GM23338 (cell line): Measurements from ENCODE around the gene C7orf25. TPM values are rescaled to one million over a fixed set of nuclear protein-coding genes. Genes with fewer than 3 reads are reported as not detected.

Experiments used
- ATAC-seq: fragments of 200-7000 bp; cut with Tn5 transposase; 3 replicates; pipeline ENCODE4 v1.9.1; 2020
- DNase-seq: peaks from one replicate; pipeline ENCODE4 v3.0.0-alpha.2; 2015; ENCODE audit warnings: low spot score
- H2AFZ ChIP-seq: fragments of 200-600 bp; sonication (generic); 2 replicates; pipeline ENCODE4 v1.8.0; 2016; ENCODE audit warnings: antibody characterized with exemption, mild to moderate bottlenecking, moderate library complexity
- H3F3A ChIP-seq: fragments of 200-600 bp; sonication (generic); replicated peaks from 2 replicates; pipeline ENCODE4 v1.8.0; 2017; ENCODE audit warnings: antibody characterized with exemption, mixed run types, low read depth
- H3K27ac ChIP-seq: fragments of 200-600 bp; sonication (generic); 2 replicates; pipeline ENCODE4 v1.6.1; 2016; ENCODE audit warnings: low read depth
- H3K27me3 ChIP-seq: fragments of 200-600 bp; sonication (generic); 2 replicates; pipeline ENCODE4 v1.8.0; 2016; ENCODE audit warnings: mild to moderate bottlenecking, mixed run types, moderate library complexity; ENCODE audit not compliant: insufficient read depth
- H3K36me3 ChIP-seq: fragments of 200-600 bp; sonication (generic); 2 replicates; pipeline ENCODE4 v1.8.0; 2016; ENCODE audit warnings: mild to moderate bottlenecking; ENCODE audit not compliant: insufficient read depth
- H3K4me1 ChIP-seq: fragments of 200-600 bp; sonication (generic); 2 replicates; pipeline ENCODE4 v1.8.0; 2016; ENCODE audit warnings: mild to moderate bottlenecking, moderate library complexity; ENCODE audit not compliant: insufficient read depth
- H3K4me2 ChIP-seq: fragments of 200-600 bp; sonication (generic); 2 replicates; pipeline ENCODE4 v1.7.1; 2017; ENCODE audit warnings: mixed run types
- H3K4me3 ChIP-seq: fragments of 200-600 bp; sonication (generic); 2 replicates; pipeline ENCODE4 v1.6.1; 2016; ENCODE audit warnings: mixed run types
- H3K79me2 ChIP-seq: fragments of 200-600 bp; sonication (generic); replicated peaks from 2 replicates; pipeline ENCODE4 v1.8.0; 2017; ENCODE audit warnings: mild to moderate bottlenecking; ENCODE audit not compliant: insufficient read depth
- H3K9me2 ChIP-seq: fragments of 200-600 bp; sonication (generic); 2 replicates; pipeline ENCODE4 v1.8.0; 2017; ENCODE audit not compliant: insufficient read depth
- H4K20me1 ChIP-seq: fragments of 200-600 bp; sonication (generic); replicated peaks from 2 replicates; pipeline ENCODE4 v1.8.0; 2017; ENCODE audit warnings: mild to moderate bottlenecking; ENCODE audit not compliant: insufficient read depth
- H3K27ac Mint-ChIP-seq: 2 replicates; pipeline ENCODE4 v1.8.0; 2020; ENCODE audit warnings: inconsistent platforms, mild to moderate bottlenecking, moderate library complexity, mixed read lengths
- H3K27me3 Mint-ChIP-seq: 3 replicates; pipeline ENCODE4 v1.8.0; 2022; ENCODE audit warnings: low read depth, mild to moderate bottlenecking, moderate library complexity, mixed read lengths, inconsistent platforms; ENCODE audit not compliant: insufficient read depth, poor library complexity
- H3K36me3 Mint-ChIP-seq: 3 replicates; pipeline ENCODE4 v1.8.0; 2021; ENCODE audit warnings: low read depth, mild to moderate bottlenecking, inconsistent platforms, moderate library complexity, mixed read lengths
- H3K4me1 Mint-ChIP-seq: 3 replicates; pipeline ENCODE4 v1.8.0; 2020; ENCODE audit warnings: mild to moderate bottlenecking, inconsistent platforms, mixed read lengths
- H3K4me3 Mint-ChIP-seq: 3 replicates; pipeline ENCODE4 v1.8.0; 2021; ENCODE audit warnings: moderate library complexity, mild to moderate bottlenecking, inconsistent platforms, mixed read lengths
- H3K9me3 Mint-ChIP-seq: 3 replicates; pipeline ENCODE4 v1.8.0; 2020; ENCODE audit warnings: moderate library complexity, mild to moderate bottlenecking, inconsistent platforms, mixed read lengths
- CREB1 ChIP-seq: fragments of 250-450 bp; sonication (Bioruptor Pico); IDR thresholded peaks from 2 replicates; pipeline ENCODE4 v1.5.0; 2020; ENCODE audit warnings: low read depth, mild to moderate bottlenecking, moderate library complexity
- CTCF ChIP-seq, 2 experiments: fragments of 200-600 bp in 1 of 2; sonication (generic) in 1 of 2; conservative IDR thresholded peaks; 2 replicates each; pipeline versions ENCODE4 v1.5.1 to v1.6.1; 2016 to 2017; ENCODE audit warnings: antibody characterized with exemption in 2 of 2, low read depth in 2 of 2, mild to moderate bottlenecking in 2 of 2, moderate library complexity in 1 of 2
- EZH2 ChIP-seq: fragments of 200-600 bp; sonication (generic); IDR thresholded peaks from one replicate; pipeline ENCODE4 v1.8.0; 2017; ENCODE audit warnings: antibody characterized with exemption, mild to moderate bottlenecking, low read depth; ENCODE audit not compliant: unreplicated experiment
- EZH2phosphoT487 ChIP-seq: fragments of 200-600 bp; sonication (generic); IDR thresholded peaks from one replicate; pipeline ENCODE4 v1.8.1; 2018; ENCODE audit warnings: antibody characterized with exemption; ENCODE audit not compliant: unreplicated experiment
- JUNB ChIP-seq: IDR thresholded peaks from one replicate; pipeline ENCODE4 v1.6.1; 2016; ENCODE audit warnings: antibody characterized with exemption; ENCODE audit not compliant: unreplicated experiment
- NANOG ChIP-seq: IDR thresholded peaks from 2 replicates; pipeline ENCODE4 v1.6.1; 2016; ENCODE audit warnings: antibody characterized with exemption, borderline replicate concordance
- POLR2AphosphoS5 ChIP-seq: IDR thresholded peaks from 2 replicates; pipeline ENCODE4 v1.6.1; 2016; ENCODE audit warnings: antibody characterized with exemption, low read depth
- REST ChIP-seq: IDR thresholded peaks from one replicate; pipeline ENCODE4 v1.6.1; 2018; ENCODE audit warnings: antibody characterized with exemption; ENCODE audit not compliant: unreplicated experiment
- STAT1 ChIP-seq: IDR thresholded peaks from one replicate; pipeline ENCODE4 v1.6.1; 2016; ENCODE audit warnings: antibody characterized with exemption; ENCODE audit not compliant: unreplicated experiment
- ZNF114 ChIP-seq: fragments of 250-450 bp; sonication (Bioruptor Pico); IDR thresholded peaks from 2 replicates; pipeline ENCODE4 v1.5.0; 2020; ENCODE audit warnings: mild to moderate bottlenecking, moderate library complexity
- ZNF331 ChIP-seq: fragments of 250-450 bp; sonication (Bioruptor Pico); IDR thresholded peaks from 2 replicates; pipeline ENCODE4 v1.5.0; 2020; ENCODE audit warnings: low read depth, mild to moderate bottlenecking, moderate library complexity
- polyA plus RNA-seq: library from polyadenylated mRNA; unstranded; fragments of >200 nt; fragmentation: Nextera tagmentation; extraction: Ambion mirVana; gene quantifications from 2 replicates; pipeline ENCODE4 v1.2.1, GENCODE V29; 2016
- total RNA-seq: library from RNA; depleted of rRNA; stranded (reverse); fragments of >200 nt; shearing (Covaris generic); gene quantifications from 2 replicates; pipeline ENCODE4 v1.2.3, GENCODE V29; 2014
- TF ChIP-seq, protein P1 (sequence below): fragments of 250-450 bp; sonication (Bioruptor Pico); IDR thresholded peaks from 2 replicates; pipeline ENCODE4 v1.5.0; 2020; ENCODE audit warnings: mild to moderate bottlenecking, moderate library complexity
- TF ChIP-seq, protein P2 (sequence below): IDR thresholded peaks from 2 replicates; pipeline ENCODE4 v1.6.1; 2016; ENCODE audit warnings: antibody characterized with exemption

Gene C7orf25
- total and polyA plus RNA-seq, 2 experiments from 2014 or later, result 1.7 to 8.7 TPM

DNA sequence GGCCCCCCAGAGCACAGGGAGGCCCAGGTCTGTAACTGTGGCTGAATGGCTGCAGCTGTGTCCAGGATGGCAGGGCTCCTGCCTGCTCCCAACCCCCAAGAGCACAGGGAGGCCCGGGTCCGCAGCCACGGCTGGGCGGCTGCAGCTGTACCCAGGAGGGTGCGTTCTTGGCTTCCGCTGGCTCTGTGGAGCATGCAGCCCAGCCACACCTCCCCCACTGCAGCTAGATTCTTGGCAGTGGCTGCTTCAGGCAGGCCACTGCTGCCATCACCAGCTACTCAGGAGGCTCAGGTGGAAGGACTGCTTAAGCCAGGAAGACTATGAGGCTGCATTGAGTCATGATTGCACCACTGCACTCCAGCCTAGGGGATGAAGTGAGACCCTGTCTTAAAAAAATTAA lies 27.9 kb downstream of the C7orf25 start:
- Histone ChIP-seq H3K4me2 (no peak overlapping the region), H4K20me1 (no peaks in the 10 kb centered on the region), H3F3A (peaks cover 3% of the 10 kb centered on the region; the same call in 1 of the 2 replicates), H3K36me3 (no peaks in the 10 kb centered on the region), H3K27ac (no peak overlapping the region), H3K27me3 (no peaks in the 10 kb centered on the region), H2AFZ (no peak overlapping the region), H3K4me1 (peaks cover 22% of the 10 kb centered on the region), H3K9me2 (no peaks in the 10 kb centered on the region), H3K79me2 (no peaks in the 10 kb centered on the region), H3K4me3 (no peak overlapping the region)
- ATAC-seq, result peak; percentile 9; the same call in 2 of the 3 replicates
- H3K4me3 Mint-ChIP-seq, result no peak overlapping the region
- TF ChIP-seq ZNF114 (CRISPR knock-in tag), result no peak
- TF ChIP-seq REST, result no peak
- no peak for TF ChIP-seq ZNF331
- no peak for TF ChIP-seq POLR2AphosphoS5
- TF ChIP-seq EZH2, result no peak
- TF ChIP-seq CREB1 (CRISPR knock-in tag), result no peak
- TF ChIP-seq, protein P1, sequence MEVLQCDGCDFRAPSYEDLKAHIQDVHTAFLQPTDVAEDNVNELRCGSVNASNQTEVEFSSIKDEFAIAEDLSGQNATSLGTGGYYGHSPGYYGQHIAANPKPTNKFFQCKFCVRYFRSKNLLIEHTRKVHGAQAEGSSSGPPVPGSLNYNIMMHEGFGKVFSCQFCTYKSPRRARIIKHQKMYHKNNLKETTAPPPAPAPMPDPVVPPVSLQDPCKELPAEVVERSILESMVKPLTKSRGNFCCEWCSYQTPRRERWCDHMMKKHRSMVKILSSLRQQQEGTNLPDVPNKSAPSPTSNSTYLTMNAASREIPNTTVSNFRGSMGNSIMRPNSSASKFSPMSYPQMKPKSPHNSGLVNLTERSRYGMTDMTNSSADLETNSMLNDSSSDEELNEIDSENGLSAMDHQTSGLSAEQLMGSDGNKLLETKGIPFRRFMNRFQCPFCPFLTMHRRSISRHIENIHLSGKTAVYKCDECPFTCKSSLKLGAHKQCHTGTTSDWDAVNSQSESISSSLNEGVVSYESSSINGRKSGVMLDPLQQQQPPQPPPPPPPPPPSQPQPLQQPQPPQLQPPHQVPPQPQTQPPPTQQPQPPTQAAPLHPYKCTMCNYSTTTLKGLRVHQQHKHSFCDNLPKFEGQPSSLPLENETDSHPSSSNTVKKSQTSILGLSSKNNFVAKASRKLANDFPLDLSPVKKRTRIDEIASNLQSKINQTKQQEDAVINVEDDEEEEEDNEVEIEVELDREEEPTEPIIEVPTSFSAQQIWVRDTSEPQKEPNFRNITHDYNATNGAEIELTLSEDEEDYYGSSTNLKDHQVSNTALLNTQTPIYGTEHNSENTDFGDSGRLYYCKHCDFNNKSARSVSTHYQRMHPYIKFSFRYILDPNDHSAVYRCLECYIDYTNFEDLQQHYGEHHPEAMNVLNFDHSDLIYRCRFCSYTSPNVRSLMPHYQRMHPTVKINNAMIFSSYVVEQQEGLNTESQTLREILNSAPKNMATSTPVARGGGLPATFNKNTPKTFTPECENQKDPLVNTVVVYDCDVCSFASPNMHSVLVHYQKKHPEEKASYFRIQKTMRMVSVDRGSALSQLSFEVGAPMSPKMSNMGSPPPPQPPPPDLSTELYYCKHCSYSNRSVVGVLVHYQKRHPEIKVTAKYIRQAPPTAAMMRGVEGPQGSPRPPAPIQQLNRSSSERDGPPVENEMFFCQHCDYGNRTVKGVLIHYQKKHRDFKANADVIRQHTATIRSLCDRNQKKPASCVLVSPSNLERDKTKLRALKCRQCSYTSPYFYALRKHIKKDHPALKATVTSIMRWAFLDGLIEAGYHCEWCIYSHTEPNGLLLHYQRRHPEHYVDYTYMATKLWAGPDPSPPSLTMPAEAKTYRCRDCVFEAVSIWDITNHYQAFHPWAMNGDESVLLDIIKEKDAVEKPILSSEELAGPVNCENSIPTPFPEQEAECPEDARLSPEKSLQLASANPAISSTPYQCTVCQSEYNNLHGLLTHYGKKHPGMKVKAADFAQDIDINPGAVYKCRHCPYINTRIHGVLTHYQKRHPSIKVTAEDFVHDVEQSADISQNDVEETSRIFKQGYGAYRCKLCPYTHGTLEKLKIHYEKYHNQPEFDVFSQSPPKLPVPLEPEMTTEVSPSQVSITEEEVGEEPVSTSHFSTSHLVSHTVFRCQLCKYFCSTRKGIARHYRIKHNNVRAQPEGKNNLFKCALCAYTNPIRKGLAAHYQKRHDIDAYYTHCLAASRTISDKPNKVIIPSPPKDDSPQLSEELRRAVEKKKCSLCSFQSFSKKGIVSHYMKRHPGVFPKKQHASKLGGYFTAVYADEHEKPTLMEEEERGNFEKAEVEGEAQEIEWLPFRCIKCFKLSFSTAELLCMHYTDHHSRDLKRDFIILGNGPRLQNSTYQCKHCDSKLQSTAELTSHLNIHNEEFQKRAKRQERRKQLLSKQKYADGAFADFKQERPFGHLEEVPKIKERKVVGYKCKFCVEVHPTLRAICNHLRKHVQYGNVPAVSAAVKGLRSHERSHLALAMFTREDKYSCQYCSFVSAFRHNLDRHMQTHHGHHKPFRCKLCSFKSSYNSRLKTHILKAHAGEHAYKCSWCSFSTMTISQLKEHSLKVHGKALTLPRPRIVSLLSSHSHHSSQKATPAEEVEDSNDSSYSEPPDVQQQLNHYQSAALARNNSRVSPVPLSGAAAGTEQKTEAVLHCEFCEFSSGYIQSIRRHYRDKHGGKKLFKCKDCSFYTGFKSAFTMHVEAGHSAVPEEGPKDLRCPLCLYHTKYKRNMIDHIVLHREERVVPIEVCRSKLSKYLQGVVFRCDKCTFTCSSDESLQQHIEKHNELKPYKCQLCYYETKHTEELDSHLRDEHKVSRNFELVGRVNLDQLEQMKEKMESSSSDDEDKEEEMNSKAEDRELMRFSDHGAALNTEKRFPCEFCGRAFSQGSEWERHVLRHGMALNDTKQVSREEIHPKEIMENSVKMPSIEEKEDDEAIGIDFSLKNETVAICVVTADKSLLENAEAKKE (CRISPR knock-in tag), result no peak
- TF ChIP-seq STAT1, result no peak
- no peak for TF ChIP-seq EZH2phosphoT487
- no peak for TF ChIP-seq JUNB
- no peak for TF ChIP-seq NANOG
- TF ChIP-seq, protein P2, sequence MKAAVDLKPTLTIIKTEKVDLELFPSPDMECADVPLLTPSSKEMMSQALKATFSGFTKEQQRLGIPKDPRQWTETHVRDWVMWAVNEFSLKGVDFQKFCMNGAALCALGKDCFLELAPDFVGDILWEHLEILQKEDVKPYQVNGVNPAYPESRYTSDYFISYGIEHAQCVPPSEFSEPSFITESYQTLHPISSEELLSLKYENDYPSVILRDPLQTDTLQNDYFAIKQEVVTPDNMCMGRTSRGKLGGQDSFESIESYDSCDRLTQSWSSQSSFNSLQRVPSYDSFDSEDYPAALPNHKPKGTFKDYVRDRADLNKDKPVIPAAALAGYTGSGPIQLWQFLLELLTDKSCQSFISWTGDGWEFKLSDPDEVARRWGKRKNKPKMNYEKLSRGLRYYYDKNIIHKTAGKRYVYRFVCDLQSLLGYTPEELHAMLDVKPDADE, result no peak
- TF ChIP-seq CTCF (conservative IDR thresholded peaks at IDR 0.05; ENCODE audit: low read depth in 2 of 2), result no peak
- H3K36me3 Mint-ChIP-seq, result peaks cover 12% of the 10 kb centered on the region; the same call in 2 of the 3 replicates
- peaks cover 8% of the 10 kb centered on the region; the same call in 1 of the 3 replicates for H3K9me3 Mint-ChIP-seq
- no peak overlapping the region for H3K27ac Mint-ChIP-seq
- DNase-seq, result peak; percentile 31
- H3K4me1 Mint-ChIP-seq, result peaks cover 20% of the 10 kb centered on the region
- peaks cover 9% of the 10 kb centered on the region for H3K27me3 Mint-ChIP-seq
